GM12874 (cell line): Measurements from ENCODE around the gene PLK2.

Source experiments
- TF ChIP-seq, protein P1 (sequence below): IDR thresholded peaks from 2 replicates; pipeline ENCODE4 v1.5.1; 2011; ENCODE audit warnings: low read depth, mild to moderate bottlenecking, control low read depth, low read length, moderate library complexity; ENCODE audit not compliant: insufficient read depth

The PLK2 gene

DNA sequence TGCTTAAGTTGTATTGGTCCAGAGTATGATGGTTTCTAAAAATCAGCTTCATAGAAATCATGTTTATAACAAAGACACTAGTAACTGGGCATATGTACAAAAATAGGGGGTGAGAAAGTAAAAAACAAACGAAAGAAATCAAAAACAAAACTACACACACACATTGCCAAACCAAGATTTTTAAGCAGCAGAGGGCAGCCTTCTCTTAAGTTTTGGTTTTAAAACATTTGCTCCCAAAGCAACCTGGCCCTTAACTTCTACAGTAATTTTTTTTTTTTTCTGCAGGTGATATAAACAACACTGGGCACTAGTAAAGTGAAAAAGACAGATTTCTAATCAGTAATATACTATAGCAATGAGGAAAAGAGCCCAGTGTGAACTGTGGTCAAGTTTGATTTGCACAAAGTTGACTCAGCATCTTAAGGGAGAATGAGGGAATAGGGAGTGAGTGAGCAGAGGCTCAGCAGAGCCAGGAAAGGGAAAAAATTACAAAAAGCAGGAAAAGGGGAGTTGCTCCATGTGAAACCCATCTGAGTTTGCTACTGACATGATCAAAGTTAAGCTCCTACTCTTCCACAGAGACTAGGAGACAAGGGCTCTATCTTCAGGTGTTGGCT lies 18.0 kb upstream of the PLK2 start:
- TF ChIP-seq, protein P1, sequence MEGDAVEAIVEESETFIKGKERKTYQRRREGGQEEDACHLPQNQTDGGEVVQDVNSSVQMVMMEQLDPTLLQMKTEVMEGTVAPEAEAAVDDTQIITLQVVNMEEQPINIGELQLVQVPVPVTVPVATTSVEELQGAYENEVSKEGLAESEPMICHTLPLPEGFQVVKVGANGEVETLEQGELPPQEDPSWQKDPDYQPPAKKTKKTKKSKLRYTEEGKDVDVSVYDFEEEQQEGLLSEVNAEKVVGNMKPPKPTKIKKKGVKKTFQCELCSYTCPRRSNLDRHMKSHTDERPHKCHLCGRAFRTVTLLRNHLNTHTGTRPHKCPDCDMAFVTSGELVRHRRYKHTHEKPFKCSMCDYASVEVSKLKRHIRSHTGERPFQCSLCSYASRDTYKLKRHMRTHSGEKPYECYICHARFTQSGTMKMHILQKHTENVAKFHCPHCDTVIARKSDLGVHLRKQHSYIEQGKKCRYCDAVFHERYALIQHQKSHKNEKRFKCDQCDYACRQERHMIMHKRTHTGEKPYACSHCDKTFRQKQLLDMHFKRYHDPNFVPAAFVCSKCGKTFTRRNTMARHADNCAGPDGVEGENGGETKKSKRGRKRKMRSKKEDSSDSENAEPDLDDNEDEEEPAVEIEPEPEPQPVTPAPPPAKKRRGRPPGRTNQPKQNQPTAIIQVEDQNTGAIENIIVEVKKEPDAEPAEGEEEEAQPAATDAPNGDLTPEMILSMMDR, result 0 out of 2 replicates have a peak, but pooled peaks have one; percentile 7

DNA sequence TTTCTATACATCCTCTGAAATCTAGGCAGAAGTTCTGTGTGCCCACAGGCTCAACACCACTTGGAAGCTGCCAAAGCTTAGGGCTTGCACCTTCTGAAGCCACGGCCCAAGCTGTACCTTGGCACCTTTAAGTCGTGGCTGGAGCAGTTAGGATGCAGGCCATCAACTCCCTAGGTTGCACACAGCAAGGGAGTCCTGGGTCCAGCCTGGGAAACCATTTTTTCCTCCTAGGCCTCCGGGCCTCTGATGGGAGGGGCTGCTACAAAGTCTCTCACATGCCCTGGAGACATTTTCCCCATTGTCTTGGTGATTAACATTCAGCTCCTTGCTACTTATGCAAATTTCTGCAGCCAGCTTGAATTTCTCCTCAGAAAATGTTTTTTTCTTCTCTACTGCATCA lies 15.5 kb upstream of the PLK2 start:
- TF ChIP-seq, protein P1, result no peak

DNA sequence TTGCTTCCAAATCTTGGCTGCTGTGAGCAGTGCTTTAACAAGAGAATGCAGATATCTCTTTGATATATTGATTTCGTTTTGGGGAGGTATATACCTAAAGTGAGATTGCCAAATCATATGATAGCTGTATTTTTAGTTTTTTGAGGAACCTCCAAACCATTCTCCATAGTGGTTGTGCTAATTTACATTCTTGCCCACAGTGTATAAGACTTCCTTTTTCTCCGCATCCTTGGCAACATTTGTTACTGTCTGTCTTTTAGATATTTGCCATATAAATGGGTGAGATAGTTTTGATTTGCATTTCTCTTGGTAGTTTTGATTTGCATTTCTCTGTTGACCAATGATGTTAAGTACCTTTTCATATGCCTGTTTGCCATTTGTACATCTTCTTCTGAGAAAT lies 10.0 kb upstream of the PLK2 start:
- TF ChIP-seq, protein P1, result no peak

DNA sequence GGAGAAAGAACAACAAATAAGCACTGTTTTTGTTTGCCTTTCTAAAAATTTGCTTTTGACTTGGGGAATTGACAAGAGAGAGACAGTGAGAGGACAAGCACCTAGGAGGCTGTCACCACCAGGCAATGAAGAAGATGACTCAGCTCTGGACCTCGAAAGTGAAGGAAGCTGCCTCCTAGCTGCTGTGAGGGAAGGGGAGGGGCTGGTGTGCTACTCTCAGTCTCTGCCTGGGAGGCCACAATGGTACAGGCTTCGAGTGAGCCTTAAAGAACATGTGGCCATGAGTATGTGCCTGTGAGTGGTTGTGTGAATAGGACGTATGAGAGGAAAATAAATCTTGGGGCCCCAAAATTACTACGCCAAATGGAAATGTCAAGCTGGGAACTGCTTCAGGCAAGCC lies 7.1 kb upstream of the PLK2 start:
- TF ChIP-seq, protein P1, result no peak

DNA sequence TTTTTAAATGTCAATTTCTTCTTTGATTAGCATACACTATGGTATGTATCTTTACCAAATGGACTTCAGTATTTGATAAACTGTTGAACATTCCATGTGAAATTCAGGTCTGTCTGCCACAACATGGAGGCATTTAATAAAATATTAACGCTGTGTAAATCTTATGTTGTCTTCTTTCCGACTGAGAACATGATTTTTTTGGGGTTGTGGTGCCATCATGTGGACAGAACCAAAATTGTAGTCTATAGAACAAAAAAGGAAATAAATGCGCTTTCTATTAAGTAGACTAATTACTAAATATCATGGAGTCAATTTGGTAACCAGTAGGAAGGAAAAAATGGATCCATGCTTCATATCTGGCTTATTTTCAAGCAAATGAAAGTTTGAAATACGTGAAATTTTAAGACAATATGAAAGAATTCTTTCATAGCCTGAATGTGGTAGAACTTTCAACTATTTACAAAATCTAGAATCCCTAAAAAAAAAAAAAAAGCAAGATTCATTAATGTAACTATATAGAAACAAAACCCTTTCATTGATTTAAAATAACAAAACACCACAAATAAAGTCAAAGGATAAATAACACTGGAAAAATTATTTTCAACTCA lies 2.8 kb upstream of the PLK2 start:
- TF ChIP-seq, protein P1, result peak; percentile 20; the same call in 1 of the 2 replicates

DNA sequence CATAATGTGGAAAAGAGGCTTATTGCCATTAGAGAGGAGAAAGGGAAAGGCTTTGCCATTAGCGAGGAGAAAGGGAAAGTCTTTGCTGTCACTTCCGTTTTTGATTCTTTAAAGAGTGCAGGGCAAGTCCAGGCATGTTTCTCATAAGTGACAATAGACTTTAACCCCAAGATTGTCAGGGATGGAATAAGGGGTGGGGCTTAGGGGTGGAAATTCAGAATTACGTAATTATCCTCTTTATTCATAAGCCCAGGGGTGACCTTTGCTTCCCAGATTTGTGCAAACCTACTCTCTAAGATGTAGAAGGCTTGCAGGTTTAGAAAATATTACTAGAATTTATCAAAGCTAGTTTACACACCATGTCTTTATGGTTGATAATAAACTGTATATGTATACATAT lies 2.3 kb upstream of the PLK2 start:
- TF ChIP-seq, protein P1, result no peak

DNA sequence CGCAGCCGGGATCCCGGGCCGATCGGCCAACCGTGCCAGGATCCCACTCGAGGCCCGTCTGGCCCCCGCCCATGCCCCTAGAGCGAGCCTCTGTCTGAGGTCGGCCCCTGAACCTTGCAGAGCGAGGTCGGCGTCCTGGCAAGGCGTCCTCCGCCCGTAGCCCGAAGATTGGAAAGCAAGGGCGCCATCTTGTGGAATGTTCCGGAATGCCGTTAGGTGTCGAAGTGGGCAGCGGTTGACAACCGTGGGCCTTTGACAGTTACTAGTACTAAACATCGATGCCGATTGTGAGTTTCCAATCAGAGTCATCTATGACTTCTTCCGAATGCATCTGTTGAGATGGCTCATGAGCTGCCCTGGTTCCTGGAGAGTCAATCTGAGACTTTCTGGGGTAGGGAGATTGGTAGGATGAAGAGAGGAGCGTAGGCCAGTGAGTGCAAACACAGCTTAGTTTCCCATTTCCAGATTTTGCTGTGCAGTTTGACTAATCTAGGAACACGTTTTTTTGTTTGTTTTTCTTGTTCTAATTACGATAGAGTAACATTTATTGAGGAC lies 923 bp upstream of the PLK2 start:
- TF ChIP-seq, protein P1, result peak; percentile 79
